Neural cell (in vitro differentiated cells): ENCODE data around the gene PCDHB3.

Experiments used
- EP300 ChIP-seq: fragments of 450-650 bp; conservative IDR thresholded peaks from 2 replicates; pipeline ENCODE4 v1.6.1; 2014; ENCODE audit warnings: antibody characterized with exemption, mild to moderate bottlenecking, moderate library complexity; ENCODE audit not compliant: poor library complexity, severe bottlenecking
- TF ChIP-seq, protein P1 (sequence below): fragments of 450-650 bp; IDR thresholded peaks from 2 replicates; pipeline ENCODE4 v1.5.1; 2014; ENCODE audit warnings: antibody characterized with exemption, mild to moderate bottlenecking, moderate library complexity; ENCODE audit not compliant: poor library complexity, severe bottlenecking

DNA sequence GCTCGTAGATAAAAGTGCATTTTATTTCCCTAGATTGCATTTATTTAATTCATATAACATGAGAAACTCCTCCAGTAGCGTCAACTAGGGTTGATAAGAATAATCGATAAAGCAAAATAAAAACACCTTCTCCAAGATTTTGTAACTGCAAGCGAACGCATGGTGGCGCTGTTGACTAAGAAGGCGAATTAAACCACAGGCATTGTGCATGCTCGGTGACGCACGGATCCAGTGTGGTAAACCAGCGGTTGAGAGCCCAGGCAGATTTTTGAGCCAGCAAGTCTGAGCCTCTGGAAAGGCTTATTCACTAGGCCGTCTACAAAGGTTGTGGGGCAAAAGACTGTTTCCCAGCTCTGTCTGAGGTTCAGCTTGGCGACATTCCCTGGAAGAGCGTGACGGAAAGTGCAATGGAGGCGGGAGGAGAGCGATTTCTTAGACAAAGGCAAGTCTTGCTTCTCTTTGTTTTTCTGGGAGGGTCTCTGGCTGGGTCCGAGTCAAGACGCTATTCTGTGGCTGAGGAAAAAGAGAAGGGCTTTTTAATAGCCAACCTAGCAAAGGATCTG, at the start of gene PCDHB3:
- TF ChIP-seq, protein P1, sequence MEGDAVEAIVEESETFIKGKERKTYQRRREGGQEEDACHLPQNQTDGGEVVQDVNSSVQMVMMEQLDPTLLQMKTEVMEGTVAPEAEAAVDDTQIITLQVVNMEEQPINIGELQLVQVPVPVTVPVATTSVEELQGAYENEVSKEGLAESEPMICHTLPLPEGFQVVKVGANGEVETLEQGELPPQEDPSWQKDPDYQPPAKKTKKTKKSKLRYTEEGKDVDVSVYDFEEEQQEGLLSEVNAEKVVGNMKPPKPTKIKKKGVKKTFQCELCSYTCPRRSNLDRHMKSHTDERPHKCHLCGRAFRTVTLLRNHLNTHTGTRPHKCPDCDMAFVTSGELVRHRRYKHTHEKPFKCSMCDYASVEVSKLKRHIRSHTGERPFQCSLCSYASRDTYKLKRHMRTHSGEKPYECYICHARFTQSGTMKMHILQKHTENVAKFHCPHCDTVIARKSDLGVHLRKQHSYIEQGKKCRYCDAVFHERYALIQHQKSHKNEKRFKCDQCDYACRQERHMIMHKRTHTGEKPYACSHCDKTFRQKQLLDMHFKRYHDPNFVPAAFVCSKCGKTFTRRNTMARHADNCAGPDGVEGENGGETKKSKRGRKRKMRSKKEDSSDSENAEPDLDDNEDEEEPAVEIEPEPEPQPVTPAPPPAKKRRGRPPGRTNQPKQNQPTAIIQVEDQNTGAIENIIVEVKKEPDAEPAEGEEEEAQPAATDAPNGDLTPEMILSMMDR = no peak
- no peak for TF ChIP-seq EP300
